SU-DHL-6 (cell line): ENCODE measurements around the gene PRR20G.

Experiments used
- CTCF ChIP-seq: fragments of 200-600 bp; sonication (generic); IDR thresholded peaks from one replicate; pipeline ENCODE4 v1.5.1; 2017; ENCODE audit warnings: antibody characterized with exemption, mild to moderate bottlenecking, low read length, moderate library complexity; ENCODE audit not compliant: insufficient read depth, poor library complexity, severe bottlenecking
- EZH2phosphoT487 ChIP-seq: fragments of 200-600 bp; sonication (generic), shearing (Covaris generic); conservative IDR thresholded peaks from 2 replicates; pipeline ENCODE4 v1.6.1; 2018; ENCODE audit warnings: mild to moderate bottlenecking, antibody characterized with exemption, low read length, moderate library complexity, mixed read lengths

DNA sequence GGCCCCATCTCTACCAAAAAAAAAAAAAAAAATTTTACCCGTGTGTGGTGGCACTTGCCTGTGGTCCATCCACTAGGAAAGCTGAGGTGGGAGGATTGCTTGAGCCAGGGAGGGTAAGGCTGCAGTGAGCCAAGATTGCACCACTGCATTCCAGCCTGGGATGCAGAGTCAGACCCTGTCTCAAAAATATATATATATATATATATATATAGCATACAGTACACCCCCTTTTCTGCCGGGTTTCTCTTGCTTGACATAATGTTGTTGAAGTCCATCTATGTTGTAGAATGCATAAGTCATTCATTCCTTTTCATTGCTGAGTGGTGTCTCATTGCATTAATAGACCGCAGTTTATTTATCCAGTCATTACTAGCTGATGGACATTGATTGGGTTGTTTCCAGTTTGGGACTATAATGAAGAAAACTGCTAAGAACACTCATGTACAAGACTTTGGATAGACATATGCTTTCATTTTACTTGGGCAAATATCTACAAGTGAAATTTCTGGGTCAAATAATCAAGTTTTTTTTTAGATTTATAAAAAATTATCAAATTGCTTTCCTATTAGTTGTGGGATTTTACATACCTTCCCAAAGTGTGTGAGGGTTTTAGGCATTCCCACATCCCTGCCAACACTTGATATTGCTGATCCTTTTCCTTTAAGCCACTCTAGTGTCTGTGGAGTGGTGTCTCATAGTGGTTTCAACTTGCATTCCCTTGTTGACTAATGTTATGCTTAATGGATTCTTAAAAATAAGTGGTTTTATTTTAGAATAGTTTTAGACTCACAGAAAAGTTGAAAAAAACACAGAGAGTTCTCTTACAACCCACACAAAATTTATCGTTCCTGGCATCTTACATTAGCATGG lies 2.1 kb upstream of the PRR20G start:
- TF ChIP-seq CTCF = no peak
- TF ChIP-seq EZH2phosphoT487 = no peak
